Stimulated activated naive CD4-positive, alpha-beta T cell treated with Interleukin-2 at 50 U/mL for 16 hours (primary cell): ENCODE data around the gene MRPS35.

Experiments
- DNase-seq: peaks from one replicate; lab custom pipeline; 2025; lab: John Stamatoyannopoulos, UW

The MRPS35 gene

GRCh38 chr12:27772328-27773049 lies 61.9 kb downstream of the MRPS35 start:
- DNase-seq = no peak

- no peak for DNase-seq
Measured at GRCh38 chr12:27777141-27777540, 66.5 kb downstream of the MRPS35 start.

GRCh38 chr12:27778206-27778605 lies 67.6 kb downstream of the MRPS35 start:
- DNase-seq = no peak

- DNase-seq = no peak
Measured at GRCh38 chr12:27779416-27779919, 68.8 kb downstream of the MRPS35 start.

GRCh38 chr12:27779920-27780611 lies 69.4 kb downstream of the MRPS35 start, which contains the start of the genes KLHL42 and MANSC4:
KLHL42 (plus strand) TSS chr12:27780233; CDS start chr12:27780331, 98 bp downstream.
MANSC4 (minus strand) TSS chr12:27780236; CDS start chr12:27771276, 8,960 bp downstream.
- DNase-seq = peak; percentile 62

GRCh38 chr12:27780612-27781408 lies 70.2 kb downstream of the MRPS35 start:
- peak; percentile 31 for DNase-seq

GRCh38 chr12:27781680-27782079 lies 71.0 kb downstream of the MRPS35 start:
- no peak for DNase-seq

GRCh38 chr12:27782481-27782880 lies 71.8 kb downstream of the MRPS35 start:
- no peak for DNase-seq

GRCh38 chr12:27785882-27786570 lies 75.4 kb downstream of the MRPS35 start:
- no peak for DNase-seq

GRCh38 chr12:27787559-27787958 lies 76.9 kb downstream of the MRPS35 start:
- no peak for DNase-seq

- DNase-seq = no peak
Measured at GRCh38 chr12:27790179-27790578, 79.5 kb downstream of the MRPS35 start.

- DNase-seq = no peak
Measured at GRCh38 chr12:27794818-27795584, 84.4 kb downstream of the MRPS35 start.

- no peak for DNase-seq
Measured at GRCh38 chr12:27796128-27796527, 85.5 kb downstream of the MRPS35 start.

- no peak for DNase-seq
Measured at GRCh38 chr12:27797301-27798025, 86.8 kb downstream of the MRPS35 start.

GRCh38 chr12:27800819-27801218 lies 90.2 kb downstream of the MRPS35 start:
- DNase-seq = no peak

- no peak for DNase-seq
Measured at GRCh38 chr12:27801630-27802029, 91.0 kb downstream of the MRPS35 start.

GRCh38 chr12:27802511-27802910 lies 91.9 kb downstream of the MRPS35 start:
- DNase-seq = no peak

- no peak for DNase-seq
Measured at GRCh38 chr12:27802936-27803335, 92.3 kb downstream of the MRPS35 start.

GRCh38 chr12:27805238-27805637 lies 94.6 kb downstream of the MRPS35 start:
- no peak for DNase-seq
